SK-N-SH (cell line): ENCODE measurements around the gene RAG2.

ENCODE experiments used
- EP300 ChIP-seq, 2 experiments: IDR thresholded peaks; 2 replicates each; pipeline versions ENCODE4 v1.4.0 to v1.6.1; 2012; ENCODE audit warnings: borderline replicate concordance in 1 of 2, low read depth in 1 of 2, low read length in 1 of 2
- EZH2phosphoT487 ChIP-seq: fragments of 200-600 bp; sonication (generic); IDR thresholded peaks from 2 replicates; pipeline ENCODE4 v1.6.1; 2017; ENCODE audit warnings: low read depth, mixed run types, mild to moderate bottlenecking, antibody characterized with exemption, moderate library complexity, borderline replicate concordance
- JUND ChIP-seq: IDR thresholded peaks from 2 replicates; pipeline ENCODE4 v1.4.0; 2012
- POLR2AphosphoS5 ChIP-seq: IDR thresholded peaks from 2 replicates; pipeline ENCODE4 v1.6.1; 2012; ENCODE audit warnings: low read depth, low read length
- RAD21 ChIP-seq: IDR thresholded peaks from 2 replicates; pipeline ENCODE4 v1.6.1; 2012; ENCODE audit warnings: mild to moderate bottlenecking, low read length
- RFX5 ChIP-seq: IDR thresholded peaks from 2 replicates; pipeline ENCODE4 v1.6.1; 2012; ENCODE audit warnings: mild to moderate bottlenecking, improper control_type of control experiment, low read length
- SIN3A ChIP-seq: IDR thresholded peaks from 2 replicates; pipeline ENCODE4 v1.6.1; 2012; ENCODE audit warnings: low read depth, mild to moderate bottlenecking, low read length, moderate library complexity, borderline replicate concordance
- SMC3 ChIP-seq: IDR thresholded peaks from 2 replicates; pipeline ENCODE4 v1.6.1; 2012; ENCODE audit warnings: low read depth, low read length, improper control_type of control experiment
- TAF1 ChIP-seq: IDR thresholded peaks from 2 replicates; pipeline ENCODE4 v1.6.1; 2012; ENCODE audit warnings: low read depth, mild to moderate bottlenecking, low read length, moderate library complexity, borderline replicate concordance
- TCF12 ChIP-seq: IDR thresholded peaks from 2 replicates; pipeline ENCODE4 v1.4.0; 2012
- TF ChIP-seq, protein P1 (sequence below): fragments of 200-600 bp; sonication (generic); IDR thresholded peaks from 2 replicates; pipeline ENCODE4 v1.6.1; 2017; ENCODE audit warnings: antibody characterized with exemption, mild to moderate bottlenecking, moderate library complexity
- TF ChIP-seq, protein P2 (sequence below): fragments of 150-350 bp; IDR thresholded peaks from 2 replicates; pipeline ENCODE4 v1.6.1; 2017; ENCODE audit warnings: antibody characterized with exemption, low read length, low read depth, borderline replicate concordance

DNA sequence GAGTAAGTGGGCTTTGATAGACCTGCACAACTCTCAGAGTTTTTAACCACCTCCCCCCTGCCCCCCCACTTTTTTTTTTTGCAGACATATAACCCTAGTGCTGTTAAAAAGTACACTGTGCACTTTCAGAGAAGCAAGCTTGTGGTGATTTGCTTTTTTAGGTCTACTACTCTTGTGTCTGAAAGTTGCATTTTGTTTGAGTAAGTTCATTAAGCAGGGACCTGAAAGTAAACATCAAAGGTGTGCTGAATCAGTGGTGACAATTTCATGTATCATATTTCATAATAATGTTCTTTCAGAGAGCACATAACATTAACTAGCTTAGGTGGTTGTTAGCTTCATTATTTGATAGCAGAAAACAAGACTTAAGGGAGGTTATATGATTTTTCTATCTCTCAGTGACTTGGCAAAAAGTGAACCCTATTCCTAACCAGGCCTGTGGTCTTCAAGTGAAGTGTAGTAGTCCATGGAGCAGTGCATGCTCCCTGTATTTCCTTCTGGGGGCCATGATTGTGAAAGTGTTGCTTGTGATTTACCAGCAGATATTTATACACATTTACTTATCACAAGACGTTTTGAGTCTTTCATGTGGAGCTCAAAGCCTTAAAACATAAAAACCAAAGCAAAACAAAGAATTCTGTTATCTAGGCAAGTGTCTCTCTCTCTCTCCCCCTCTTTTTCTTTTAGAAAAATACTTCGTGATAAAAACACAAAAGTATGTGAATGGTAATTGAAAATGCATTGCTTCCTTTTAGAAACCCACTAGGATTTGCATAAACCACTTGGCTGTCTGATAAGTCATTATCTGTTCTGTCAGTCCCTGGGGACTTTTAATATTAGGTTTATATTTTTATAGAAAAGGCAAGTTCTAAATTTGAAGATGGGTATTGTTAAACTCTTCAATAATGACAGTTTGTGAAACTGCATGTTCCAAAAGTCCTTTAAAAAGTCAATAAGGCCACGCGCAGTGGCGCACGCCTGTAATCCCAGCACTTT lies 7.5 kb upstream of the RAG2 start:
- TF ChIP-seq, protein P1, sequence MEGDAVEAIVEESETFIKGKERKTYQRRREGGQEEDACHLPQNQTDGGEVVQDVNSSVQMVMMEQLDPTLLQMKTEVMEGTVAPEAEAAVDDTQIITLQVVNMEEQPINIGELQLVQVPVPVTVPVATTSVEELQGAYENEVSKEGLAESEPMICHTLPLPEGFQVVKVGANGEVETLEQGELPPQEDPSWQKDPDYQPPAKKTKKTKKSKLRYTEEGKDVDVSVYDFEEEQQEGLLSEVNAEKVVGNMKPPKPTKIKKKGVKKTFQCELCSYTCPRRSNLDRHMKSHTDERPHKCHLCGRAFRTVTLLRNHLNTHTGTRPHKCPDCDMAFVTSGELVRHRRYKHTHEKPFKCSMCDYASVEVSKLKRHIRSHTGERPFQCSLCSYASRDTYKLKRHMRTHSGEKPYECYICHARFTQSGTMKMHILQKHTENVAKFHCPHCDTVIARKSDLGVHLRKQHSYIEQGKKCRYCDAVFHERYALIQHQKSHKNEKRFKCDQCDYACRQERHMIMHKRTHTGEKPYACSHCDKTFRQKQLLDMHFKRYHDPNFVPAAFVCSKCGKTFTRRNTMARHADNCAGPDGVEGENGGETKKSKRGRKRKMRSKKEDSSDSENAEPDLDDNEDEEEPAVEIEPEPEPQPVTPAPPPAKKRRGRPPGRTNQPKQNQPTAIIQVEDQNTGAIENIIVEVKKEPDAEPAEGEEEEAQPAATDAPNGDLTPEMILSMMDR, result no peak
- TF ChIP-seq JUND (no peak), SMC3 (no peak), TAF1 (no peak), RAD21 (no peak), EZH2phosphoT487 (no peak), EP300 (IDR thresholded peaks at IDR 0.05; ENCODE audit: borderline replicate concordance in 1 of 2, low read depth in 1 of 2, low read length in 1 of 2) (no peak), SIN3A (no peak), RFX5 (no peak), TCF12 (no peak), POLR2AphosphoS5 (no peak)
- TF ChIP-seq, protein P2, sequence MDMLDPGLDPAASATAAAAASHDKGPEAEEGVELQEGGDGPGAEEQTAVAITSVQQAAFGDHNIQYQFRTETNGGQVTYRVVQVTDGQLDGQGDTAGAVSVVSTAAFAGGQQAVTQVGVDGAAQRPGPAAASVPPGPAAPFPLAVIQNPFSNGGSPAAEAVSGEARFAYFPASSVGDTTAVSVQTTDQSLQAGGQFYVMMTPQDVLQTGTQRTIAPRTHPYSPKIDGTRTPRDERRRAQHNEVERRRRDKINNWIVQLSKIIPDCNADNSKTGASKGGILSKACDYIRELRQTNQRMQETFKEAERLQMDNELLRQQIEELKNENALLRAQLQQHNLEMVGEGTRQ, result no peak
